HCT116 (cell line): ENCODE data around the gene CCR6. TPM values are rescaled to one million over a fixed set of nuclear protein-coding genes. Genes with fewer than 3 reads are reported as not detected.

Source experiments
- ATAC-seq: fragments of 200-7000 bp; cut with Tn5 transposase; 2 replicates; pipeline ENCODE4 v1.9.1; 2020; ENCODE audit warnings: mild to moderate bottlenecking, moderate library complexity
- BruUV-seq: library from RNA; stranded (reverse); fragments of 400-500 nt; replicated peaks from 2 replicates; lab custom pipeline; 2021; lab: Mats Ljungman, UMichigan
- CTCF ChIA-PET: fragments of 300-600 bp; sonication (Branson Sonifier 250); formaldehyde crosslinking; loops from one replicate; lab custom pipeline; 2021; ENCODE audit warnings: antibody characterized with exemption; lab: Charles Lee
- POLR2A ChIA-PET: fragments of 300-600, 350-600 bp; sonication (Branson Sonifier 250); formaldehyde crosslinking; loops from one replicate; lab custom pipeline; 2021; ENCODE audit warnings: antibody characterized with exemption; lab: Charles Lee
- RAD21 ChIA-PET, 2 experiments: fragments of 300-600 bp; sonication (Branson Sonifier 250); formaldehyde crosslinking; loops; one replicate each; lab custom pipeline; 2023; ENCODE audit warnings: low total read pairs in 2 of 2; ENCODE audit not compliant: uncharacterized antibody in 2 of 2, unreplicated experiment in 2 of 2, low non-redundant PET in 1 of 2; lab: Charles Lee
- DNase-seq: peaks from one replicate; pipeline ENCODE4 v3.0.0-alpha.2; 2010; ENCODE audit warnings: low read depth, low spot score
- H2AFZ ChIP-seq: fragments of 200-600 bp; shearing (Covaris generic), sonication (generic); 2 replicates; pipeline ENCODE4 v1.6.1; 2017; ENCODE audit warnings: low read depth, mixed run types, mixed read lengths, antibody characterized with exemption, low read length; ENCODE audit not compliant: poor library complexity, severe bottlenecking
- H3K27ac ChIP-seq: 2 replicates; pipeline ENCODE4 v1.5.1; 2012; ENCODE audit warnings: low read depth, low read length
- H3K27me3 ChIP-seq: fragments of 200-600 bp; sonication (generic); 2 replicates; pipeline ENCODE4 v1.6.1; 2016; ENCODE audit warnings: mixed run types, low read length, mixed read lengths; ENCODE audit not compliant: insufficient read depth
- H3K36me3 ChIP-seq, 2 experiments: fragments of 200-500 bp in 1 of 2; fragments of 200-600 bp in 1 of 2; sonication (Bioruptor generic) in 1 of 2; sonication (generic) in 1 of 2; 2 replicates each; pipeline versions ENCODE4 v1.5.1 to v1.6.1; 2014 to 2016; ENCODE audit warnings: low read length in 2 of 2, inconsistent platforms in 1 of 2, mixed read lengths in 1 of 2, mixed run types in 1 of 2; ENCODE audit not compliant: insufficient read depth in 2 of 2, control insufficient read depth in 1 of 2
- H3K4me1 ChIP-seq, 2 experiments: fragments of 200-600 bp in 1 of 2; sonication (generic) in 1 of 2; 2 replicates each; pipeline versions ENCODE4 v1.5.1 to v1.6.1; 2012 to 2017; ENCODE audit warnings: low read length in 2 of 2, inconsistent platforms in 1 of 2, mild to moderate bottlenecking in 1 of 2, mixed read lengths in 1 of 2, mixed run types in 1 of 2, moderate library complexity in 1 of 2; ENCODE audit not compliant: insufficient read depth in 2 of 2, control insufficient read depth in 1 of 2
- H3K4me2 ChIP-seq: fragments of 200-600 bp; sonication (generic); 2 replicates; pipeline ENCODE4 v1.6.1; 2017; ENCODE audit warnings: mixed run types, low read length, mixed read lengths
- H3K4me3 ChIP-seq, 2 experiments: fragments of 200-600 bp in 1 of 2; sonication (generic) in 1 of 2; replicated peaks in 1 of 2; 2 replicates each; pipeline ENCODE4 v1.5.1; 2011 to 2016; ENCODE audit warnings: low read length in 2 of 2, control low read depth in 1 of 2, low read depth in 1 of 2, mild to moderate bottlenecking in 1 of 2, mixed read lengths in 1 of 2, mixed run types in 1 of 2
- H3K79me2 ChIP-seq: fragments of 200-600 bp; sonication (generic); 2 replicates; pipeline ENCODE4 v1.6.1; 2017; ENCODE audit warnings: mild to moderate bottlenecking, mixed run types, low read length, moderate library complexity, mixed read lengths; ENCODE audit not compliant: insufficient read depth
- H3K9ac ChIP-seq: fragments of 200-600 bp; sonication (generic); 2 replicates; pipeline ENCODE4 v1.6.1; 2016; ENCODE audit warnings: low read length, mixed read lengths
- H3K9me2 ChIP-seq: fragments of 200-600 bp; sonication (generic), shearing (Covaris generic); 2 replicates; pipeline ENCODE4 v1.6.1; 2017; ENCODE audit warnings: mixed run types, mild to moderate bottlenecking, moderate library complexity; ENCODE audit not compliant: insufficient read depth
- H3K9me3 ChIP-seq, 2 experiments: fragments of 200-500 bp in 1 of 2; fragments of 200-600 bp in 1 of 2; sonication (Bioruptor generic) in 1 of 2; sonication (generic) in 1 of 2; 2 replicates each; pipeline ENCODE4 v1.6.1; 2014 to 2017; ENCODE audit warnings: low read length in 2 of 2, mixed read lengths in 2 of 2, inconsistent platforms in 1 of 2, low read depth in 1 of 2, mild to moderate bottlenecking in 1 of 2, mixed run types in 1 of 2, moderate library complexity in 1 of 2; ENCODE audit not compliant: control insufficient read depth in 1 of 2, insufficient read depth in 1 of 2
- H4K20me1 ChIP-seq: fragments of 200-600 bp; sonication (generic), shearing (Covaris generic); 2 replicates; pipeline ENCODE4 v1.6.1; 2017; ENCODE audit warnings: mixed run types, mild to moderate bottlenecking, moderate library complexity; ENCODE audit not compliant: insufficient read depth
- CEBPB ChIP-seq: IDR thresholded peaks from 2 replicates; pipeline ENCODE4 v1.6.1; 2012; ENCODE audit warnings: low read depth
- EGR1 ChIP-seq: IDR thresholded peaks from 2 replicates; pipeline ENCODE4 v1.6.1; 2012; ENCODE audit warnings: low read depth
- EZH2 ChIP-seq: fragments of 200-600 bp; sonication (generic); IDR thresholded peaks from 2 replicates; pipeline ENCODE4 v1.6.1; 2017; ENCODE audit warnings: antibody characterized with exemption, mixed run types
- FOSL1 ChIP-seq: IDR thresholded peaks from 2 replicates; pipeline ENCODE4 v1.6.1; 2012; ENCODE audit warnings: low read depth
- MAX ChIP-seq: IDR thresholded peaks from 2 replicates; pipeline ENCODE4 v1.6.1; 2012
- POLR2A ChIP-seq: IDR thresholded peaks from 2 replicates; pipeline ENCODE4 v1.7.0; 2011; ENCODE audit warnings: borderline replicate concordance; ENCODE audit not compliant: insufficient read depth, insufficient read length; ENCODE audit errors: extremely low read depth
- POLR2AphosphoS5 ChIP-seq: IDR thresholded peaks from 2 replicates; pipeline ENCODE4 v1.6.1; 2011; ENCODE audit warnings: mild to moderate bottlenecking, low read depth, low read length, moderate library complexity
- REST ChIP-seq: IDR thresholded peaks from 2 replicates; pipeline ENCODE4 v1.6.1; 2012; ENCODE audit warnings: low read depth
- SP1 ChIP-seq: IDR thresholded peaks from 2 replicates; pipeline ENCODE4 v1.6.1; 2012; ENCODE audit warnings: low read depth
- SRF ChIP-seq: IDR thresholded peaks from 2 replicates; pipeline ENCODE4 v1.6.1; 2012; ENCODE audit warnings: low read depth
- TCF7L2 ChIP-seq: IDR thresholded peaks from 2 replicates; pipeline ENCODE4 v1.7.0; 2011; ENCODE audit warnings: borderline replicate concordance, inconsistent platforms; ENCODE audit not compliant: insufficient read depth, insufficient read length; ENCODE audit errors: extremely low read depth
- YY1 ChIP-seq: IDR thresholded peaks from 2 replicates; pipeline ENCODE4 v1.6.1; 2011; ENCODE audit warnings: low read length, low read depth, moderate library complexity, mild to moderate bottlenecking; ENCODE audit not compliant: insufficient replicate concordance; ENCODE audit errors: extremely low read depth
- ZBTB33 ChIP-seq: IDR thresholded peaks from 2 replicates; pipeline ENCODE4 v1.6.1; 2011; ENCODE audit warnings: mild to moderate bottlenecking, low read length, moderate library complexity; ENCODE audit not compliant: insufficient replicate concordance; ENCODE audit errors: extremely low read depth
- ZFX ChIP-seq: fragments of 450-650 bp; IDR thresholded peaks from 2 replicates; pipeline ENCODE4 v1.6.1; 2017
- ZNF274 ChIP-seq: fragments of 200-500 bp; sonication (Bioruptor generic); IDR thresholded peaks from 2 replicates; pipeline ENCODE4 v1.6.1; 2014; ENCODE audit warnings: mild to moderate bottlenecking, low read depth, low read length, inconsistent platforms
- intact Hi-C: fragments of 100-400 bp; cut with micrococcal nuclease; formaldehyde crosslinking; loops from 2 replicates; pipeline ENCODE4 v1.10.0; 2022
- total RNA-seq: library from RNA; stranded (reverse); gene quantifications from one replicate; pipeline ENCODE4 v1.2.1, GENCODE V29; 2021; ENCODE audit not compliant: unreplicated experiment

CCR6 gene
- total RNA-seq, 1 experiment from 2014 or later: not detected

- ATAC-seq (no peak), DNase-seq (no peak)
- no peaks in the 10 kb centered on the region for H4K20me1 ChIP-seq
- no TSS peak for BruUV-seq
- ChIA-PET RAD21 (no interaction called here), CTCF (no interaction called here), POLR2A (no interaction called here)
- H3K79me2 ChIP-seq: no peaks in the 10 kb centered on the region
- intact Hi-C loops: no loop called here
- no peak overlapping the region for H3K4me3 ChIP-seq
- peaks cover 18% of the 10 kb centered on the region for H3K27me3 ChIP-seq
- no peaks in the 10 kb centered on the region for H3K36me3 ChIP-seq
- H3K9me3 ChIP-seq: no peaks in the 10 kb centered on the region
- H3K9ac ChIP-seq: no peak overlapping the region
- no peak overlapping the region for H3K27ac ChIP-seq
- H3K4me1 ChIP-seq: no peaks in the 10 kb centered on the region
- no peak overlapping the region for H2AFZ ChIP-seq
- no peak for TF ChIP-seq YY1
- no peak for TF ChIP-seq EGR1
- no peak for TF ChIP-seq TCF7L2
- no peak for TF ChIP-seq FOSL1
- no peak for TF ChIP-seq MAX
- no peak for TF ChIP-seq EZH2
- TF ChIP-seq POLR2AphosphoS5: no peak
- no peak for TF ChIP-seq CEBPB
- no peak for TF ChIP-seq SP1
- TF ChIP-seq REST: no peak
- no peak for TF ChIP-seq SRF
- TF ChIP-seq ZFX: no peak
- TF ChIP-seq POLR2A: no peak
- TF ChIP-seq ZBTB33: no peak
- no peak for TF ChIP-seq ZNF274
- no peaks in the 10 kb centered on the region for H3K9me2 ChIP-seq
- no peak overlapping the region for H3K4me2 ChIP-seq
These were observed 4.1 kb upstream of the CCR6 start for GRCh38 chr6:167118839-167119238.
